CD8-positive, alpha-beta memory T cell (primary cell): ENCODE results near the gene CYTH3. TPM values are rescaled to one million over a fixed set of nuclear protein-coding genes. Genes with fewer than 3 reads are reported as not detected.
A peak's percentile ranks its signal among the peaks of the same experiment; 100 is the strongest.
"Not testable (repeated sequence)": the region's sequence is repeated elsewhere in the genome, so short reads cannot be mapped to it uniquely, and the experiment has no call there.

Experiments
- CTCF ChIA-PET: fragments of 350-600 bp; sonication (Branson Sonifier 250); formaldehyde crosslinking; loops from one replicate; lab custom pipeline; 2021; ENCODE audit warnings: antibody characterized with exemption; lab: Charles Lee
- POLR2A ChIA-PET: fragments of 350-600 bp; sonication (Branson Sonifier 250); formaldehyde crosslinking; loops from one replicate; lab custom pipeline; 2021; ENCODE audit warnings: antibody characterized with exemption; lab: Charles Lee
- DNase-seq, 5 donors: peaks; one replicate each; pipeline versions ENCODE4 v3.0.0 to v3.0.0-alpha.2; 2020 to 2022; ENCODE audit warnings: mixed read lengths in 1 of 5
- H3K27ac ChIP-seq: one replicate; pipeline ENCODE4 v1.7.0; 2013; ENCODE audit warnings: low read depth, mild to moderate bottlenecking, low read length, moderate library complexity
- H3K27me3 ChIP-seq: 2 replicates; pipeline ENCODE4 v1.7.0; 2013; ENCODE audit warnings: low read length, mild to moderate bottlenecking; ENCODE audit not compliant: insufficient read depth, poor library complexity, severe bottlenecking
- H3K36me3 ChIP-seq: 2 replicates; pipeline ENCODE4 v1.7.0; 2013; ENCODE audit warnings: mild to moderate bottlenecking, low read length, moderate library complexity; ENCODE audit not compliant: insufficient read depth
- H3K4me1 ChIP-seq: 2 replicates; pipeline ENCODE4 v1.7.0; 2013; ENCODE audit warnings: mild to moderate bottlenecking, low read length, moderate library complexity; ENCODE audit not compliant: insufficient read depth
- H3K4me3 ChIP-seq: 2 replicates; pipeline ENCODE4 v1.7.0; 2013; ENCODE audit warnings: mild to moderate bottlenecking, low read length
- H3K9me3 ChIP-seq: 2 replicates; pipeline ENCODE4 v1.7.0; 2013; ENCODE audit warnings: mild to moderate bottlenecking, low read length
- H3K27ac Mint-ChIP-seq, 8 donors: one replicate each; pipeline ENCODE4 v1.8.0; 2020 to 2021; ENCODE audit warnings: mixed read lengths in 8 of 8, mild to moderate bottlenecking in 6 of 8, inconsistent platforms in 3 of 8, moderate library complexity in 3 of 8
- H3K27me3 Mint-ChIP-seq, 2 donors: one replicate each; pipeline ENCODE4 v1.8.0; 2020 to 2021; ENCODE audit warnings: mixed read lengths in 2 of 2, mild to moderate bottlenecking in 1 of 2, moderate library complexity in 1 of 2
- H3K36me3 Mint-ChIP-seq, 3 donors: one replicate each; pipeline ENCODE4 v1.8.0; 2020 to 2021; ENCODE audit warnings: mixed read lengths in 3 of 3, inconsistent platforms in 1 of 3, mild to moderate bottlenecking in 1 of 3
- H3K4me1 Mint-ChIP-seq, 3 donors: one replicate each; pipeline ENCODE4 v1.8.0; 2020 to 2021; ENCODE audit warnings: mixed read lengths in 3 of 3, inconsistent platforms in 1 of 3, mild to moderate bottlenecking in 1 of 3
- H3K4me3 Mint-ChIP-seq, 7 donors: one replicate each; pipeline ENCODE4 v1.8.0; 2020 to 2021; ENCODE audit warnings: mixed read lengths in 7 of 7, mild to moderate bottlenecking in 6 of 7, moderate library complexity in 4 of 7, inconsistent platforms in 2 of 7
- H3K9me3 Mint-ChIP-seq, 5 donors: one replicate each; pipeline ENCODE4 v1.8.0; 2020 to 2022; ENCODE audit warnings: mixed read lengths in 5 of 5, mild to moderate bottlenecking in 3 of 5, moderate library complexity in 2 of 5, inconsistent platforms in 1 of 5
- polyA plus RNA-seq: library from polyadenylated mRNA; unstranded; fragments of 300-500 nt; fragmentation: Illumina TruSeq; gene quantifications from one replicate; pipeline ENCODE4 v1.2.3, GENCODE V29; 2021
- total RNA-seq, 2 experiments: library from RNA; stranded (reverse); gene quantifications; one replicate each; pipeline ENCODE4 v1.2.3, GENCODE V29; 2021

The CYTH3 gene
- total and polyA plus RNA-seq, 3 experiments from 2014 or later = 4.5 to 15.7 (median 4.9) TPM

- H3K9me3 Mint-ChIP-seq, H3K4me3 Mint-ChIP-seq, POLR2A ChIA-PET, DNase-seq, H3K4me1 ChIP-seq, H3K4me3 ChIP-seq, H3K4me1 Mint-ChIP-seq, CTCF ChIA-PET, H3K27me3 ChIP-seq, H3K27ac ChIP-seq, H3K9me3 ChIP-seq, H3K27ac Mint-ChIP-seq, H3K36me3 ChIP-seq, H3K27me3 Mint-ChIP-seq: not testable (repeated sequence)
- H3K36me3 Mint-ChIP-seq = peaks cover 6 to 40% (median 13%) of the 10 kb centered on the region in 3 donors
Measured at GRCh38 chr7:6190563-6190962, 81.9 kb downstream of the CYTH3 start.

GRCh38 chr7:6188389-6188788 lies 84.0 kb downstream of the CYTH3 start:
- Mint-ChIP-seq H3K36me3 (peaks cover 6 to 47% (median 13%) of the 10 kb centered on the region in 3 donors), H3K4me1 (peaks cover 0 to 1% (median 0%) of the 10 kb centered on the region in 3 donors), H3K9me3 (no peaks in the 10 kb centered on the region), H3K27me3 (no peaks in the 10 kb centered on the region), H3K4me3 (no peak overlapping the region), H3K27ac (no peak overlapping the region)
- Histone ChIP-seq H3K27ac (no peak overlapping the region), H3K4me3 (no peak overlapping the region), H3K36me3 (no peaks in the 10 kb centered on the region), H3K9me3 (no peaks in the 10 kb centered on the region), H3K27me3 (no peaks in the 10 kb centered on the region), H3K4me1 (no peaks in the 10 kb centered on the region)
- DNase-seq = no peak
- ChIA-PET CTCF (no interaction called here), POLR2A (no interaction called here)

- no peaks in the 10 kb centered on the region for H3K36me3 ChIP-seq
- Mint-ChIP-seq H3K4me1 (peaks cover 0 to 2% (median 2%) of the 10 kb centered on the region in 3 donors), H3K27me3 (no peaks in the 10 kb centered on the region), H3K36me3 (peaks cover 6 to 56% (median 13%) of the 10 kb centered on the region in 3 donors), H3K9me3 (no peaks in the 10 kb centered on the region), H3K27ac (peak overlapping the region in 1 of 8 donors; percentile 74), H3K4me3 (no peak overlapping the region)
- POLR2A ChIA-PET = no interaction called here
- H3K4me3 ChIP-seq = no peak overlapping the region
- no peak for DNase-seq
- no peak overlapping the region for H3K27ac ChIP-seq
- CTCF ChIA-PET = no interaction called here
- no peaks in the 10 kb centered on the region for H3K9me3 ChIP-seq
- H3K4me1 ChIP-seq = no peaks in the 10 kb centered on the region
- H3K27me3 ChIP-seq = no peaks in the 10 kb centered on the region
Measured at GRCh38 chr7:6186577-6186976, 85.8 kb downstream of the CYTH3 start.

GRCh38 chr7:6182993-6183392 lies 89.4 kb downstream of the CYTH3 start:
- Histone ChIP-seq H3K27ac (no peak overlapping the region), H3K9me3 (no peaks in the 10 kb centered on the region), H3K27me3 (no peaks in the 10 kb centered on the region), H3K36me3 (no peaks in the 10 kb centered on the region), H3K4me1 (no peaks in the 10 kb centered on the region), H3K4me3 (no peak overlapping the region)
- Mint-ChIP-seq H3K4me1 (peaks cover 3 to 16% (median 7%) of the 10 kb centered on the region in 3 donors), H3K27ac (peak overlapping the region in 1 of 8 donors; percentile 51), H3K9me3 (no peaks in the 10 kb centered on the region), H3K4me3 (no peak overlapping the region), H3K27me3 (no peaks in the 10 kb centered on the region), H3K36me3 (peaks cover 6 to 41% (median 11%) of the 10 kb centered on the region in 3 donors)
- ChIA-PET CTCF (no interaction called here), POLR2A (no interaction called here)
- no peak for DNase-seq

GRCh38 chr7:6181136-6181535 lies 91.3 kb downstream of the CYTH3 start:
- H3K4me3 ChIP-seq = no peak overlapping the region

GRCh38 chr7:6180344-6180725 lies 92.1 kb downstream of the CYTH3 start:
- Mint-ChIP-seq H3K27ac (peak overlapping the region in 5 of 8 donors; percentile 33 to 95 (median 37)), H3K4me3 (no peak overlapping the region), H3K9me3 (no peaks in the 10 kb centered on the region), H3K4me1 (peaks cover 3 to 16% (median 7%) of the 10 kb centered on the region in 3 donors), H3K36me3 (peaks cover 0 to 36% (median 4%) of the 10 kb centered on the region in 3 donors), H3K27me3 (no peaks in the 10 kb centered on the region)
- DNase-seq = no peak
- H3K27ac ChIP-seq = no peak overlapping the region
- H3K9me3 ChIP-seq = no peaks in the 10 kb centered on the region
- no peaks in the 10 kb centered on the region for H3K36me3 ChIP-seq
- no peaks in the 10 kb centered on the region for H3K4me1 ChIP-seq
- POLR2A ChIA-PET = no interaction called here
- no peak overlapping the region for H3K4me3 ChIP-seq
- H3K27me3 ChIP-seq = no peaks in the 10 kb centered on the region
- CTCF ChIA-PET = no interaction called here

More at GRCh38 chr7:6181136-6181535, 91.3 kb downstream of the CYTH3 start:
- DNase-seq = no peak
- POLR2A ChIA-PET = no interaction called here
- H3K4me1 Mint-ChIP-seq = peaks cover 3 to 16% (median 7%) of the 10 kb centered on the region in 3 donors
- H3K27me3 Mint-ChIP-seq = no peaks in the 10 kb centered on the region
- H3K27ac Mint-ChIP-seq = peak overlapping the region in 3 of 8 donors; percentile 5 to 76 (median 35)
- no peaks in the 10 kb centered on the region for H3K27me3 ChIP-seq
- H3K4me1 ChIP-seq = no peaks in the 10 kb centered on the region
- no peaks in the 10 kb centered on the region for H3K36me3 ChIP-seq
- no peaks in the 10 kb centered on the region for H3K9me3 Mint-ChIP-seq
- H3K36me3 Mint-ChIP-seq = peaks cover 0 to 36% (median 6%) of the 10 kb centered on the region in 3 donors
- no peaks in the 10 kb centered on the region for H3K9me3 ChIP-seq
- CTCF ChIA-PET = no interaction called here
- no peak overlapping the region for H3K4me3 Mint-ChIP-seq
- no peak overlapping the region for H3K27ac ChIP-seq

GRCh38 chr7:6179620-6180343 lies 92.6 kb downstream of the CYTH3 start:
- Histone ChIP-seq H3K27ac (no peak overlapping the region), H3K4me1 (no peaks in the 10 kb centered on the region), H3K36me3 (no peaks in the 10 kb centered on the region), H3K9me3 (no peaks in the 10 kb centered on the region), H3K4me3 (no peak overlapping the region), H3K27me3 (no peaks in the 10 kb centered on the region)
- DNase-seq = no peak
- H3K27ac Mint-ChIP-seq = peak overlapping the region in 5 of 8 donors; percentile 33 to 95 (median 37)
- ChIA-PET POLR2A (no interaction called here), CTCF (no interaction called here)
- no peaks in the 10 kb centered on the region for H3K9me3 Mint-ChIP-seq
- H3K27me3 Mint-ChIP-seq = no peaks in the 10 kb centered on the region
- H3K36me3 Mint-ChIP-seq = peaks cover 0 to 38% (median 4%) of the 10 kb centered on the region in 3 donors
- H3K4me3 Mint-ChIP-seq = no peak overlapping the region
- H3K4me1 Mint-ChIP-seq = peaks cover 3 to 16% (median 7%) of the 10 kb centered on the region in 3 donors

GRCh38 chr7:6178298-6179029 lies 94.0 kb downstream of the CYTH3 start:
- Histone ChIP-seq H3K4me1 (no peaks in the 10 kb centered on the region), H3K27ac (no peak overlapping the region), H3K36me3 (no peaks in the 10 kb centered on the region), H3K9me3 (no peaks in the 10 kb centered on the region), H3K4me3 (no peak overlapping the region), H3K27me3 (no peaks in the 10 kb centered on the region)
- no peaks in the 10 kb centered on the region for H3K9me3 Mint-ChIP-seq
- H3K4me1 Mint-ChIP-seq = peaks cover 3 to 16% (median 7%) of the 10 kb centered on the region in 3 donors
- H3K27ac Mint-ChIP-seq = peak overlapping the region in 3 of 8 donors; percentile 32 to 39 (median 34)
- H3K4me3 Mint-ChIP-seq = no peak overlapping the region
- POLR2A ChIA-PET = no interaction called here
- peaks cover 0 to 41% (median 4%) of the 10 kb centered on the region in 3 donors for H3K36me3 Mint-ChIP-seq
- DNase-seq = no peak
- CTCF ChIA-PET = interaction anchor here (1.0 kb wide), 1 partner anchor 9 kb away, joined by 3 read pairs; no protein-coding TSS in a partner anchor
- H3K27me3 Mint-ChIP-seq = no peaks in the 10 kb centered on the region
